CD14-positive monocyte (primary cell): ENCODE data around the gene PIN4. TPM values are rescaled to one million over a fixed set of nuclear protein-coding genes. Genes with fewer than 3 reads are reported as not detected.

Source experiments
- DNase-seq, 3 donors: peaks; one replicate each; pipeline ENCODE4 v3.0.0-alpha.2; 2011 to 2022
- H2AFZ ChIP-seq: 2 replicates; pipeline ENCODE4 v1.6.0; 2012; ENCODE audit warnings: mild to moderate bottlenecking, low read depth, low read length, inconsistent platforms; ENCODE audit not compliant: insufficient read depth, poor library complexity, severe bottlenecking
- H3K27ac ChIP-seq, 2 donors: 1 replicate in 1 of 2; 2 replicates in 1 of 2; pipeline ENCODE4 v1.5.1; 2012 to 2013; ENCODE audit warnings: low read length in 2 of 2, control low read depth in 1 of 2, inconsistent platforms in 1 of 2, low read depth in 1 of 2, mild to moderate bottlenecking in 1 of 2
- H3K27me3 ChIP-seq, 2 donors: one replicate each; pipeline versions ENCODE4 v1.6.0 to v1.6.1; 2011 to 2013; ENCODE audit warnings: low read length in 2 of 2; ENCODE audit not compliant: control insufficient read depth in 2 of 2, insufficient read depth in 2 of 2
- H3K36me3 ChIP-seq, 2 donors: replicated peaks in 1 of 2; 1 replicate in 1 of 2; 2 replicates in 1 of 2; pipeline versions ENCODE4 v1.5.1 to v1.6.1; 2012 to 2013; ENCODE audit warnings: low read length in 2 of 2, control low read depth in 1 of 2, inconsistent platforms in 1 of 2, mild to moderate bottlenecking in 1 of 2; ENCODE audit not compliant: insufficient read depth in 2 of 2, control insufficient read depth in 1 of 2
- H3K4me1 ChIP-seq, 2 donors: 1 replicate in 1 of 2; 2 replicates in 1 of 2; pipeline versions ENCODE4 v1.5.1 to v1.6.1; 2012 to 2013; ENCODE audit warnings: low read length in 2 of 2, control low read depth in 1 of 2, inconsistent platforms in 1 of 2, mild to moderate bottlenecking in 1 of 2, moderate library complexity in 1 of 2; ENCODE audit not compliant: insufficient read depth in 2 of 2, control insufficient read depth in 1 of 2
- H3K4me2 ChIP-seq: replicated peaks from 2 replicates; pipeline ENCODE3; 2012; ENCODE audit warnings: low read length, moderate library complexity, mild to moderate bottlenecking; ENCODE audit not compliant: poor library complexity, severe bottlenecking; ENCODE audit errors: extremely low read depth
- H3K4me3 ChIP-seq, 3 experiments: fragments of 200-600 bp in 1 of 3; sonication (generic) in 1 of 3; replicated peaks in 1 of 3; 1 replicate in 2 of 3; 2 replicates in 1 of 3; pipeline ENCODE4 v1.5.1; 2011 to 2013; ENCODE audit warnings: low read length in 3 of 3, mild to moderate bottlenecking in 3 of 3, control low read depth in 2 of 3, low read depth in 2 of 3, inconsistent platforms in 1 of 3, moderate library complexity in 1 of 3
- H3K79me2 ChIP-seq: 2 replicates; pipeline ENCODE4 v1.6.0; 2012; ENCODE audit warnings: mild to moderate bottlenecking, control low read depth, inconsistent platforms, low read length, moderate library complexity; ENCODE audit not compliant: insufficient read depth
- H3K9ac ChIP-seq: 2 replicates; pipeline ENCODE4 v1.6.0; 2017; ENCODE audit warnings: low read length, mild to moderate bottlenecking; ENCODE audit not compliant: insufficient read depth, poor library complexity, severe bottlenecking
- H3K9me3 ChIP-seq, 2 donors: replicated peaks in 1 of 2; 1 replicate in 1 of 2; 2 replicates in 1 of 2; pipeline versions ENCODE4 v1.5.1 to v1.6.1; 2012 to 2013; ENCODE audit warnings: low read length in 2 of 2, control low read depth in 1 of 2; ENCODE audit not compliant: control insufficient read depth in 1 of 2, insufficient read depth in 1 of 2
- H4K20me1 ChIP-seq: 2 replicates; pipeline ENCODE4 v1.6.0; 2012; ENCODE audit warnings: mild to moderate bottlenecking, low read length, control low read depth, moderate library complexity; ENCODE audit not compliant: insufficient read depth
- H3K27ac Mint-ChIP-seq, 7 donors: one replicate each; pipeline ENCODE4 v1.8.0; 2020; ENCODE audit warnings: mild to moderate bottlenecking in 7 of 7, mixed read lengths in 7 of 7, moderate library complexity in 6 of 7, inconsistent platforms in 2 of 7
- H3K27me3 Mint-ChIP-seq, 3 donors: one replicate each; pipeline ENCODE4 v1.8.0; 2021 to 2022; ENCODE audit warnings: low read depth in 3 of 3, mild to moderate bottlenecking in 3 of 3, mixed read lengths in 3 of 3, moderate library complexity in 3 of 3, inconsistent platforms in 1 of 3
- H3K36me3 Mint-ChIP-seq, 2 donors: one replicate each; pipeline ENCODE4 v1.8.0; 2020; ENCODE audit warnings: mixed read lengths in 2 of 2, inconsistent platforms in 1 of 2, mild to moderate bottlenecking in 1 of 2
- H3K4me1 Mint-ChIP-seq: one replicate; pipeline ENCODE4 v1.8.0; 2020; ENCODE audit warnings: mild to moderate bottlenecking, mixed read lengths
- H3K4me3 Mint-ChIP-seq, 2 donors: one replicate each; pipeline ENCODE4 v1.8.0; 2020; ENCODE audit warnings: mild to moderate bottlenecking in 2 of 2, mixed read lengths in 2 of 2, moderate library complexity in 1 of 2
- H3K9me3 Mint-ChIP-seq, 7 donors: one replicate each; pipeline ENCODE4 v1.8.0; 2020 to 2022; ENCODE audit warnings: mixed read lengths in 7 of 7, mild to moderate bottlenecking in 6 of 7, moderate library complexity in 6 of 7, inconsistent platforms in 2 of 7
- CTCF ChIP-seq: fragments of 200-600 bp; IDR thresholded peaks from one replicate; pipeline ENCODE4 v1.8.0; 2022; ENCODE audit warnings: antibody characterized with exemption, mild to moderate bottlenecking
- WGBS: methylation state at CpG from one replicate; pipeline ENCODE4 v1.1.5; 2013; ENCODE audit warnings: missing lambda C conversion rate; ENCODE audit not compliant: insufficient coverage; 5-methylcytosine and 5-hydroxymethylcytosine counted together
- intact Hi-C, 2 donors: fragments of 100-400 bp; cut with micrococcal nuclease; formaldehyde crosslinking; loops; one replicate each; pipeline versions ENCODE4 v1.15.0 to v1.15.1; 2023
- polyA plus RNA-seq, 3 donors: library from polyadenylated mRNA; depleted of rRNA in 1 of 3; unstranded in 2 of 3; stranded (reverse) in 1 of 3; fragments of 300-500 nt in 2 of 3; fragments of >200 nt in 1 of 3; fragmentation: Illumina TruSeq in 2 of 3; gene quantifications; 1 replicate in 2 of 3; 2 replicates in 1 of 3; pipeline ENCODE4 v1.2.3, GENCODE V29; 2012 to 2021

The PIN4 gene
- polyA plus RNA-seq, 3 donors, result 2.9 to 20.8 (median 16.7) TPM

- H3K27ac ChIP-seq, result no peak overlapping the region
- H3K9ac ChIP-seq, result no peak overlapping the region
- intact Hi-C loops, result no loop called here
- H3K4me1 Mint-ChIP-seq, result no peaks in the 10 kb centered on the region
- peaks cover 0 to 3% of the 10 kb centered on the region in 2 donors for H3K27me3 ChIP-seq
- H3K4me3 ChIP-seq, result no peak overlapping the region
- no peaks in the 10 kb centered on the region for H3K4me1 ChIP-seq
- WGBS, result no CpG with 5 or more reads among the region's 2 CpGs
- no peaks in the 10 kb centered on the region for H3K9me3 ChIP-seq
- H3K27me3 Mint-ChIP-seq, result peaks cover 0 to 19% (median 0%) of the 10 kb centered on the region in 3 donors
- no peaks in the 10 kb centered on the region for H3K79me2 ChIP-seq
- no peak overlapping the region for H3K27ac Mint-ChIP-seq
- H2AFZ ChIP-seq, result no peak overlapping the region
- H3K4me2 ChIP-seq, result no peak overlapping the region
- peaks cover 29 to 42% of the 10 kb centered on the region in 2 donors for H3K36me3 Mint-ChIP-seq
- H4K20me1 ChIP-seq, result no peaks in the 10 kb centered on the region
- TF ChIP-seq CTCF, result no peak
- no peak for DNase-seq
- H3K9me3 Mint-ChIP-seq, result no peaks in the 10 kb centered on the region
- H3K4me3 Mint-ChIP-seq, result no peak overlapping the region
- peaks cover 16 to 73% of the 10 kb centered on the region in 2 donors for H3K36me3 ChIP-seq
Measured at GRCh38 chrX:72205706-72206105, 24.1 kb downstream of the PIN4 start.

GRCh38 chrX:72207366-72207765 lies 25.8 kb downstream of the PIN4 start:
- H3K36me3 Mint-ChIP-seq, result peaks cover 29 to 41% of the 10 kb centered on the region in 2 donors
- Histone ChIP-seq H3K4me2 (no peak overlapping the region), H3K9me3 (no peaks in the 10 kb centered on the region), H3K27ac (no peak overlapping the region), H3K79me2 (no peaks in the 10 kb centered on the region), H4K20me1 (no peaks in the 10 kb centered on the region), H3K27me3 (peaks cover 0 to 3% of the 10 kb centered on the region in 2 donors), H3K9ac (no peak overlapping the region), H3K4me1 (no peaks in the 10 kb centered on the region), H2AFZ (no peak overlapping the region), H3K36me3 (peaks cover 16 to 56% of the 10 kb centered on the region in 2 donors), H3K4me3 (no peak overlapping the region)
- peaks cover 0 to 10% (median 0%) of the 10 kb centered on the region in 3 donors for H3K27me3 Mint-ChIP-seq
- H3K4me1 Mint-ChIP-seq, result no peaks in the 10 kb centered on the region
- WGBS, result no CpG with 5 or more reads among the region's 4 CpGs
- H3K4me3 Mint-ChIP-seq, result no peak overlapping the region
- no peak for DNase-seq
- TF ChIP-seq CTCF, result no peak
- H3K9me3 Mint-ChIP-seq, result no peaks in the 10 kb centered on the region
- no peak overlapping the region for H3K27ac Mint-ChIP-seq
- intact Hi-C loops, result no loop called here
